Keratinocyte (primary cell): Measurements from ENCODE around the gene LRRC27. TPM values are rescaled to one million over a fixed set of nuclear protein-coding genes. Genes with fewer than 3 reads are reported as not detected.

Experiments
- DNase-seq: peaks from one replicate; pipeline ENCODE4 v3.0.0-alpha.2; 2011; ENCODE audit warnings: low read depth, missing footprints, low spot score
- FAIRE-seq: peaks from 2 replicates; lab custom pipeline; 2011; peaks lifted over from hg19 to GRCh38; lab: Jason Lieb, UNC
- H2AFZ ChIP-seq: 2 replicates; pipeline ENCODE4 v1.6.0; 2012; ENCODE audit warnings: low read length, control low read depth, inconsistent platforms; ENCODE audit not compliant: control insufficient read depth
- H3K27ac ChIP-seq: 2 replicates; pipeline ENCODE4 v1.5.1; 2011; ENCODE audit warnings: low read length; ENCODE audit not compliant: control insufficient read depth, insufficient read depth
- H3K27me3 ChIP-seq: 3 replicates; pipeline ENCODE4 v1.6.0; 2011; ENCODE audit warnings: low read length; ENCODE audit not compliant: control insufficient read depth, insufficient read depth; ENCODE audit errors: extremely low read depth
- H3K36me3 ChIP-seq, 2 experiments: 2 replicates in 1 of 2; 3 replicates in 1 of 2; pipeline ENCODE4 v1.5.1; 2011; ENCODE audit warnings: low read length in 2 of 2, mild to moderate bottlenecking in 1 of 2; ENCODE audit not compliant: control insufficient read depth in 2 of 2, insufficient read depth in 2 of 2; ENCODE audit errors: extremely low read depth in 1 of 2
- H3K4me1 ChIP-seq: 3 replicates; pipeline ENCODE4 v1.5.1; 2011; ENCODE audit warnings: low read length; ENCODE audit not compliant: control insufficient read depth, insufficient read depth; ENCODE audit errors: extremely low read depth
- H3K4me2 ChIP-seq: 3 replicates; pipeline ENCODE4 v1.6.0; 2011; ENCODE audit warnings: low read depth, low read length; ENCODE audit not compliant: control insufficient read depth, insufficient read depth; ENCODE audit errors: extremely low read depth
- H3K4me3 ChIP-seq, 3 experiments: fragments of 200-600 bp in 1 of 3; sonication (generic) in 1 of 3; 2 replicates in 2 of 3; 3 replicates in 1 of 3; pipeline ENCODE4 v1.5.1; 2011 to 2016; ENCODE audit warnings: low read length in 3 of 3, mild to moderate bottlenecking in 3 of 3, control low read depth in 2 of 3, inconsistent platforms in 1 of 3, low read depth in 1 of 3, mixed read lengths in 1 of 3, mixed run types in 1 of 3, moderate library complexity in 1 of 3; ENCODE audit not compliant: control insufficient read depth in 2 of 3, insufficient read depth in 2 of 3; ENCODE audit errors: extremely low read depth in 1 of 3
- H3K79me2 ChIP-seq: 2 replicates; pipeline ENCODE4 v1.6.0; 2012; ENCODE audit warnings: low read length; ENCODE audit not compliant: control insufficient read depth, insufficient read depth
- H3K9ac ChIP-seq: 3 replicates; pipeline ENCODE4 v1.6.0; 2011; ENCODE audit warnings: low read length; ENCODE audit not compliant: control insufficient read depth, insufficient read depth; ENCODE audit errors: extremely low read depth
- H3K9me1 ChIP-seq: 3 replicates; pipeline ENCODE4 v1.6.0; 2011; ENCODE audit warnings: low read length; ENCODE audit not compliant: control insufficient read depth, insufficient read depth; ENCODE audit errors: extremely low read depth
- H3K9me3 ChIP-seq: 2 replicates; pipeline ENCODE4 v1.5.1; 2012; ENCODE audit warnings: low read depth, low read length; ENCODE audit not compliant: control insufficient read depth
- H4K20me1 ChIP-seq: 3 replicates; pipeline ENCODE4 v1.6.0; 2011; ENCODE audit warnings: low read length; ENCODE audit not compliant: control insufficient read depth, insufficient read depth; ENCODE audit errors: extremely low read depth
- CTCF ChIP-seq, 3 experiments: IDR thresholded peaks in 1 of 3; conservative IDR thresholded peaks in 1 of 3; optimal IDR thresholded peaks in 1 of 3; 2 replicates in 2 of 3; 3 replicates in 1 of 3; pipeline versions ENCODE3 to v1.5.1; 2011; ENCODE audit warnings: low read length in 3 of 3, mild to moderate bottlenecking in 3 of 3, moderate library complexity in 2 of 3, control low read depth in 1 of 3, inconsistent platforms in 1 of 3; ENCODE audit not compliant: insufficient read depth in 2 of 3; ENCODE audit errors: extremely low read depth in 1 of 3
- EZH2 ChIP-seq: IDR thresholded peaks from one replicate; pipeline ENCODE4 v1.6.1; 2012; ENCODE audit warnings: inconsistent platforms, mild to moderate bottlenecking, low read length, moderate library complexity
- dilution Hi-C: fragments of 300-500 bp; cut with MboI; formaldehyde crosslinking; loops from one replicate; pipeline ENCODE4 v1.7.0; 2020; ENCODE audit warnings: low sequenced_read_pairs; ENCODE audit not compliant: extremely low pct_ligation_motif_present
- polyA plus RNA-seq, 5 experiments: library from polyadenylated mRNA; depleted of rRNA in 3 of 5; stranded (reverse) in 3 of 5; stranded (forward) in 1 of 5; unstranded in 1 of 5; fragments of >200 nt; gene quantifications; 1 replicate in 1 of 5; 2 replicates in 3 of 5; 3 replicates in 1 of 5; pipeline versions ENCODE4 v1.2.1 to v1.2.3, GENCODE V29; 2011 to 2012; ENCODE audit warnings: missing spikeins in 2 of 5, low read depth in 1 of 5, low replicate concordance in 1 of 5

Gene LRRC27
- polyA plus RNA-seq, 1 donor (not counting 4 experiments of a cell fraction or from before 2014, with no cell fraction given): 3.0 TPM

GRCh38 chr10:132381741-132382140 is 49.7 kb downstream of the LRRC27 start:
- H3K9me3 ChIP-seq: no peaks in the 10 kb centered on the region
- H3K9me1 ChIP-seq: no peaks in the 10 kb centered on the region
- no peak overlapping the region for H3K4me2 ChIP-seq
- H3K4me3 ChIP-seq: no peak overlapping the region
- no peak overlapping the region for H3K27ac ChIP-seq
- H3K27me3 ChIP-seq: no peaks in the 10 kb centered on the region
- H2AFZ ChIP-seq: no peak overlapping the region
- no peaks in the 10 kb centered on the region for H4K20me1 ChIP-seq
- dilution Hi-C loops: no loop called here
- H3K9ac ChIP-seq: no peak overlapping the region
- TF ChIP-seq CTCF (optimal IDR thresholded peaks at IDR 0.05 in 1 of 3, IDR thresholded peaks at IDR 0.05 in 1 of 3, conservative IDR thresholded peaks at IDR 0.05 in 1 of 3; ENCODE audit: extremely low read depth in 1 of 3, insufficient read depth in 2 of 3, low read length in 3 of 3) (no peak), EZH2 (no peak)
- H3K4me1 ChIP-seq: no peaks in the 10 kb centered on the region
- DNase-seq: no peak
- FAIRE-seq: no peak
- no peaks in the 10 kb centered on the region for H3K36me3 ChIP-seq
- H3K79me2 ChIP-seq: no peaks in the 10 kb centered on the region

GRCh38 chr10:132382231-132382922 is 50.4 kb downstream of the LRRC27 start:
- no peak overlapping the region for H2AFZ ChIP-seq
- no peaks in the 10 kb centered on the region for H3K9me3 ChIP-seq
- no peak overlapping the region for H3K4me3 ChIP-seq
- no peaks in the 10 kb centered on the region for H3K4me1 ChIP-seq
- H3K9me1 ChIP-seq: no peaks in the 10 kb centered on the region
- H3K79me2 ChIP-seq: no peaks in the 10 kb centered on the region
- no peaks in the 10 kb centered on the region for H3K27me3 ChIP-seq
- DNase-seq (no peak), FAIRE-seq (no peak)
- H3K9ac ChIP-seq: no peak overlapping the region
- dilution Hi-C loops: no loop called here
- no peak overlapping the region for H3K4me2 ChIP-seq
- no peak overlapping the region for H3K27ac ChIP-seq
- no peak for TF ChIP-seq CTCF (optimal IDR thresholded peaks at IDR 0.05 in 1 of 3, IDR thresholded peaks at IDR 0.05 in 1 of 3, conservative IDR thresholded peaks at IDR 0.05 in 1 of 3; ENCODE audit: extremely low read depth in 1 of 3, insufficient read depth in 2 of 3, low read length in 3 of 3)
- no peak for TF ChIP-seq EZH2
- H3K36me3 ChIP-seq: no peaks in the 10 kb centered on the region
- no peaks in the 10 kb centered on the region for H4K20me1 ChIP-seq
